Inflammatory macrophage treated with lipopolysaccharide for 1 hour (primary cell): Measurements from ENCODE around the gene SPTBN1.
A peak's percentile ranks its signal among the peaks of the same experiment; 100 is the strongest.

Experiments used
- DNase-seq, 2 donors: peaks; one replicate each; pipeline ENCODE4 v3.0.0-alpha.2; 2020 to 2022

The SPTBN1 gene

DNA sequence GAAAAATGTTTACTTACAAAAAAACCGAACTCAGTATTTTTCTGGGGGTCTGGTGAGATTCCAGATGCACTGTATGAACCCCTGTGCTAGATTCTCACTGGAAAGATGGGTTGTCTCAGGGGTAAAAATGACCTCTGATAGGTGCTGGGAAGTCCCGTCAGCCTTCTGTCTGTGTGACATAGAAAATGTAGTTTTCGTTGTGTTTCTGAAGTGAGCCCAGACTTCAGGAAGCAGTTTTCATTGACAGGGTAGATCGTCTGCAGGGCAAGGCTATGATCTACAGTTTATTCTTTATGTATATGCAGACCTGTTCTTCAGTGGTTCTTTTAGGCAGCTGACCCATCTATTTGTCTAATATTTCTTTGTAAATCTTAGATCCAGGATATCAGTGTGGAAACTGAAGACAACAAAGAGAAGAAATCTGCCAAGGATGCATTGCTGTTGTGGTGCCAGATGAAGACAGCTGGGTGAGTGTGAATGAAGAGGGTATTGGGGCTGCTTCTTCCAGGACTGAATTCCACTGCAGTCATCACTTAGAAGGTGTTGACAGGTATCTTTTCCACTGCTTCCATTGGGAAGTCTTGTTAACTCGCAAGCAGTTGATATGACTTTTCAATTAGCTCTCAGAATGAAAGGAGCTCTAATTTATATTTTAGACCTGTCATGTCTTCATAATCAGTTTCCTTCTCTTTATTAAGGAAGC lies 159.9 kb downstream of the SPTBN1 start:
- no peak for DNase-seq

DNA sequence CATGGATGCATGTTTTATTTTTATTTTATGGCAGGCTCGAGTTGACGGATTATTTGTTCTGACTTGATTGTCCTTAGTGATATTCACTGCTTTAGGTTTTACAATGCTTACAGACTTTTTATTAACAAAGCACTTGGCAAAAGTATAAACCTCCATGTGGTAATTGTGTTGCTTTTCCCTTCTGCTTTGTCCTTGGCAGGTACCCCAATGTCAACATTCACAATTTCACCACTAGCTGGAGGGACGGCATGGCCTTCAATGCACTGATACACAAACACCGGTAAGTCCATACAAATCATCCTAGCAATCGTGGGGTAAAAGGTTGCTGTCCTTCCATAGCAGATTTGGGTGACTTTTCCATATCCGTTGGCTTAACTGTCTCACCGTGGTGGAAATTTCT lies 161.3 kb downstream of the SPTBN1 start:
- DNase-seq: no peak

DNA sequence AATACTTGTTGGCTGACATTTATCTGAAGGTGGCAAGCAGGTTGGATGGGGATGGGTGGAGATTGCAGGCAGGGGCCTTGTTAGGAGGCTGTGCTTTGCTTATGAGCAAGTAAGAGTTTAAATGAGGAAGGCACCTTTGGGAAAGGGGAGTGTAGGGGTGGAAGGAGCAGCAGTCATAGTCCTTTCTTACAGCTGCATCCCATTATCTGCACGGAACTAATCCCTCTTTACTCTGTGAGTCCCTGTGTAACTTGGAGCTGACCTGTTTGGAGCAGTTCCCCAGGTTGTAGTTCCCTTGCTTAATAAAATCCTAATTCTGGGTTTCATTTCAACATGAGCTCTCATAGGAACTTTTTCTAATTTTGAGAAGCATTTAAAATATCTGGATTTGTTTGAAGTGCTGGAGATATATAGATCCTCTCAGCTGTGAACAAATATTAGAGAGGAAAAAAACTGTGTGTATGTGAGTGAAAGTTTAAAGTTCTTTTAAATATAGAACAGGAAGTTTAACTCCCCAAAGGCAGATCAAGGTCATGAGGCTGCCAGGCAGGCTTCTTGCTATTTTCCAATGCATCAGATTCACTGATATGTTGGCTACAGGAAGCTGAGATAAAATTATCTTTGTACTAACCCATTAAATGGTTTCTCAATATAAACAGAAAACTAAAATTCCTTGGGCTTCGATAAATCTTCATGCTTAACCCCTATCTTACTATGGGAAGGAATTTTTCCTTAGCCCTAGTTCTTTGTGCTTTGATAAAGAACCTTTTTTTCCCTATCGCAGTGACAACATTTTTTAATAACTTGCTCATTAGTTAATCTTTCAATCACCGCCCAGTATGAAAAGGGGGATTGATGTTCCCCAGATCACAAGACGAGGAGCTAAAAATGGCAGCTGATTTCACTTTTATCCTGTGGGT lies 162.8 kb downstream of the SPTBN1 start:
- no peak for DNase-seq

DNA sequence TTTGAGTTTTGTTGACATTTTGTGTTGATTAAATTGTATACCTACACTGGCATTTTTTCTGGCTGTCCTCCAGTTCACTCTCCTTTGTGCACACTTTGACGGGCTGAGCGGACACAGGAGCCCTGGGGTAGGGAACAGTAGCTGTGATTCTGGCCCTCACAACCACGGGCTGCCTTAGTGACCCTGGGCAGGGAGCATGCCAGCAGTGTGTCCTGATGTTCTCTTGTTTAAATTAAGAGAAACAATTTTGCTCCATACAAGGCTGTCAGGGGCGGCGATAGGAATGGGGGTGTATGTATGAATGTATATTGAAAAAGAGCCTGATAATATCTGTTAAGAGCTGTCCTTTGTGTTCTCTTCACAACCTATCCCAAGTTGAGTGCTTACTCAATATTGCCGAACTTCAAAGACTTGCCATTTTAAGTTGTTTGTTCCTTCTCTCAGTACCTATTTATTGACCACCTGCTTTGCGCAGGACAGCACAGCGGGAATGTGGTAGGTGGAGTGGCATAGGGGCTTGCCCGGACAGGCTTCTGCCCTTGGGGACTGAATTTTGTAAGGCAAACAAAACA lies 163.6 kb downstream of the SPTBN1 start:
- DNase-seq: no peak

DNA sequence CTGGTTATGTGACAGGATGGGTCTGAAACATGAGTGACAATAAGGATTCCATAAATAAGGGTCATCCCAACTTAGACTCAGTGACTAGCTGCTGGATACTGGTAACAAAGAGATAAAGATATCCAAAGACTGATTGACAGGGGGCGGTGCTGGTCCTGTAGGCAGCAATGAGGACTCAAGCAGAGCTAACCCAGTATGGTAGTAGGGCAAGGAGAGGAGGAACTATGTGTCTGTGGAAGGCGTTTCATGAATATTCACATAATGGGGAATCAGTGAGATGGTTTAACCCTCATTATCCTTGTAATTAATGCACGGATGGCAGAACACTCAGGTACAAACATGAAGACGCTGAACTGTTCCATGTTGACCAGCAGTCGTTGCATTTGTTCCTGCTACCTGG lies 164.8 kb downstream of the SPTBN1 start:
- no peak for DNase-seq

DNA sequence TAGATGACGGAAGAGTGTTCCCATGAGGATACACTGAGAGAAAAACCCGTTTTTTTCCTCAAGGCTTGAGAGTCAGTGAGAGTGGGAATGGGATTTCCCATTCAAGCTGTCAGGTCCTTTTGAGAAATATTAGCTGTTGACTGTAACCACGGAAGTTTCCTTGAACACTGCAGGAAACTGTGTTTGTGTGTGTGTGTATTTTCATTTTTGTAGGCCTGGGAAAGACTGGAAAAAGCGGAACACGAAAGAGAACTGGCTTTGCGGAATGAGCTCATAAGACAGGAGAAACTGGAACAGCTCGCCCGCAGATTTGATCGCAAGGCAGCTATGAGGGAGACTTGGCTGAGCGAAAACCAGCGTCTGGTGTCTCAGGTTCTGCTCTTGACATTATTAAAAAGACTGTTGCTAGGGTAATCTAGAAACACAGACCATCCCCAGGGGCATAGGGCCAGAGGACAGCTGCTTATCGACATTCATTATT lies 168.5 kb downstream of the SPTBN1 start:
- no peak for DNase-seq

DNA sequence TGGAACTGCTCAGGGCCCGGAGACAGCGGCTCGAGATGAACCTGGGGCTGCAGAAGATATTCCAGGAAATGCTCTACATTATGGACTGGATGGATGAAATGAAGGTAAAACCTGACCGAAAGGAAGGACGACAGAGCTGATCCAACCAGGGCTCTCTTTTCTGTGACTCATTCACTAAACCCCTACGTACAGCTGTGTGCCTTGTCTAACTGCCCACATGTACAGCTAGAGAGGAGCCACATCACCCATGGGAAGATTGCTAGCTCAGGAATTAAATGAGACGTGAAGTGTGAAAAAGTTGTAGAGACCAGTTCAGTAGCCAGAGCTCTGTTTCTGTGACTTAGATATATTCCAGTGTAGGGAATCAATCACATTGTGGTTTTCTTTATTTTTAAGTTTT lies 170.0 kb downstream of the SPTBN1 start:
- DNase-seq: no peak

DNA sequence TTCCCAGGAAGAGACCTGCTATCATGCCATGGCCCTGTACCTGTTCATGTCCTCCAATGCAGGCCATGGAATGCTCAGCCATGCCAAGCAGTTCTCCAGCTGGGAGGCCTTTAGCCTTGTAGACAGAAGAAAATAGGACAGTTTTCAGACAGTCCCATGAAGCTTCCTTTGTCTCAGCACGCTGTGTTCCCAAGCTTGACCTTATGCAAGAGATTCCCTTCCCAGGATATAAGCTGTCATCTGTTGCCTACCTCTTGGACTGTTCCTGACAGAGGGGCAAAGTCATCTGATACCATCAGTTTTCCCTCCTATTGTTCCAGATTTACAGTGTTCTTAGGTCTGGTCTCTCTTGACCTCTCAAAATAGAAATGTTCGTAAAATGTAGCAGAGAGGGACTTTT lies 170.8 kb downstream of the SPTBN1 start:
- no peak for DNase-seq

DNA sequence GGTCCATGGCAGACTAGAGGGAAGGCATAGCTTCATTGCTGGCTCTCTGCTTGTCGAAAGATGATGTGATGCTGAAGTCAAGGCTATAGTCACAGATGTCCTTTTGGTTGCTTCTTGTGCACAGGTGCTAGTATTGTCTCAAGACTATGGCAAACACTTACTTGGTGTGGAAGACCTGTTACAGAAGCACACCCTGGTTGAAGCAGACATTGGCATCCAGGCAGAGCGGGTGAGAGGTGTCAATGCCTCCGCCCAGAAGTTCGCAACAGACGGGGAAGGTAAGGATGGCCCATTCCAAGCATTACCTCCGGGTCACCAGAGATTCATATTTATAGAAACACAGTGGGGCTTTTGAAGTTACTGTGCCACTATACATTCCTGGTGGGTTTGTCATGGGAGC lies 171.8 kb downstream of the SPTBN1 start:
- no peak for DNase-seq

DNA sequence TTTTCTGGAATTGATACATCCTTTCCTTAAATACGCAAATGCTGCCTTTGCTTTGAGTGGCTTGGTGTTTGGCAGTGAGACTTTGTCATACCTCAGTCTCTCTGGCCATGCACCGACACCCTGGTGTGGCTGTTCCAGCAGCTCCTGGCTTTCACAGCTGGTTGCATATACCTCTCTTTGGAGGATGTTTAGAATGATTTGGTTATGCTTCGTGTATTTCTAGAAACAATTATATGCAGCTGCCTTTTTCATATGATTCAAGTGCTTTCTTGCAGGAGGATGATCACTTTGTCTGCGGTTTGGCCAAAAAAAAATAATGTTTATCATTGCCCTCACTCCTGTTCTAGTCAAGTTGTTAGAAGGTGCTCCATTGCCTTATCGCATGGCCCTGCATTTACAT lies 172.3 kb downstream of the SPTBN1 start:
- DNase-seq: no peak

DNA sequence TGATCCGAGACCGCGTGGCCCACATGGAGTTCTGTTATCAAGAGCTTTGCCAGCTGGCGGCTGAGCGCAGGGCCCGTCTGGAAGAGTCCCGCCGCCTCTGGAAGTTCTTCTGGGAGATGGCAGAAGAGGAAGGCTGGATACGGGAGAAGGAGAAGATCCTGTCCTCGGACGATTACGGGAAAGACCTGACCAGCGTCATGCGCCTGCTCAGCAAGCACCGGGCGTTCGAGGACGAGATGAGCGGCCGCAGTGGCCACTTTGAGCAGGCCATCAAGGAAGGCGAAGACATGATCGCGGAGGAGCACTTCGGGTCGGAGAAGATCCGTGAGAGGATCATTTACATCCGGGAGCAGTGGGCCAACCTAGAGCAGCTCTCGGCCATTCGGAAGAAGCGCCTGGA lies 172.8 kb downstream of the SPTBN1 start:
- DNase-seq: no peak

DNA sequence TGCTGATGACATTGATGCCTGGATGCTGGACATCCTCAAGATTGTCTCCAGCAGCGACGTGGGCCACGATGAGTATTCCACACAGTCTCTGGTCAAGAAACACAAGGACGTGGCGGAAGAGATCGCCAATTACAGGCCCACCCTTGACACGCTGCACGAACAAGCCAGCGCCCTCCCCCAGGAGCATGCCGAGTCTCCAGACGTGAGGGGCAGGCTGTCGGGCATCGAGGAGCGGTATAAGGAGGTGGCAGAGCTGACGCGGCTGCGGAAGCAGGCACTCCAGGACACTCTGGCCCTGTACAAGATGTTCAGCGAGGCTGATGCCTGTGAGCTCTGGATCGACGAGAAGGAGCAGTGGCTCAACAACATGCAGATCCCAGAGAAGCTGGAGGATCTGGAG lies 173.3 kb downstream of the SPTBN1 start:
- no peak for DNase-seq

DNA sequence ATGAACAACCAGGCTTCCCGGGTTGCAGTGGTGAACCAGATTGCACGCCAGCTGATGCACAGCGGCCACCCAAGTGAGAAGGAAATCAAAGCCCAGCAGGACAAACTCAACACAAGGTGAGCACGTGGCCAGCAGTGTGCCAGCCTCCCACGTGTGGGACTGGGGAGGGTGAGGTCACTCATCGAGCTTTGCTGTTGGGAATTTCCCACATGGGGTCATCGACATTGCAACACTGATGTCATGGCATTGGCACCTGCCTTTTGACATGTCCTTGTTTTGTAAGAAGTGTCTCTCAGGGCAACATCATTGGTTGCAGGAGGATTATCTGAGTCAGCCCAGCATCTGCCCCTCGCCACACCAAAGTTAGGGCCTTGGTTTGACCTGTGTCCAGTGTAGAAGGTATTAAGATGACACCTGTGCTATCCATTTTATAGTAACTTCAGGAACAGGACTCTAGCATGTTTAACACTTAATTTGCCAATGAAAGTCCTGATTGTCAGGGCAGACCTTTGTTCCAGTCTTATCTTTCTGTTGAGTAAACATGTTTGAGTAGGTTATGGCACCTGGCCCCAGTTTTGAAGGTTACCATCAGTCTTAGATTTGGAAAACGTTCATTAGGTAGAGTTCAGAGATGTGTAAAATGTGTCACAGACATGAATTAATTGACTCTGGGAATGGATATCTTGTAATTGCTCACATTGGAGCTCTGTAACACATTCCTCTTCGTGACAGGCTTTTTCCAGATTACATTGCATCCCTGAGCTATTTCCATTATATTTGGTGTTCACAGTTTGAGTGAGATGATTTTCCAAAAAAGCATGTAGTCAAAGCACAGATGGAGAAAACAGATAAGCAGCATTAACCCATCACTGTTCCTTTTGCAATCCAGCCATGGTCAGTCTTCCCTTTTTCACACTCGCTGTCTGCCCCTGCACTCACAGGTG lies 174.1 kb downstream of the SPTBN1 start:
- DNase-seq: peak; percentile 80 to 88

DNA sequence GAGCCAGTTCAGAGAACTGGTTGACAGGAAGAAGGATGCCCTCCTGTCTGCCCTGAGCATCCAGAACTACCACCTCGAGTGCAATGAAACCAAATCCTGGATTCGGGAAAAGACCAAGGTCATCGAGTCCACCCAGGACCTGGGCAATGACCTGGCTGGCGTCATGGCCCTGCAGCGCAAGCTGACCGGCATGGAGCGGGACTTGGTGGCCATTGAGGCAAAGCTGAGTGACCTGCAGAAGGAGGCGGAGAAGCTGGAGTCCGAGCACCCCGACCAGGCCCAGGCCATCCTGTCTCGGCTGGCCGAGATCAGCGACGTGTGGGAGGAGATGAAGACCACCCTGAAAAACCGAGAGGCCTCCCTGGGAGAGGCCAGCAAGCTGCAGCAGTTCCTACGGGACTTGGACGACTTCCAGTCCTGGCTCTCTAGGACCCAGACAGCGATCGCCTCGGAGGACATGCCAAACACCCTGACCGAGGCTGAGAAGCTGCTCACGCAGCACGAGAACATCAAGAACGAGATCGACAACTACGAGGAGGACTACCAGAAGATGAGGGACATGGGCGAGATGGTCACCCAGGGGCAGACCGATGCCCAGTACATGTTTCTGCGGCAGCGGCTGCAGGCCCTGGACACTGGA lies 174.9 kb downstream of the SPTBN1 start:
- DNase-seq: no peak

DNA sequence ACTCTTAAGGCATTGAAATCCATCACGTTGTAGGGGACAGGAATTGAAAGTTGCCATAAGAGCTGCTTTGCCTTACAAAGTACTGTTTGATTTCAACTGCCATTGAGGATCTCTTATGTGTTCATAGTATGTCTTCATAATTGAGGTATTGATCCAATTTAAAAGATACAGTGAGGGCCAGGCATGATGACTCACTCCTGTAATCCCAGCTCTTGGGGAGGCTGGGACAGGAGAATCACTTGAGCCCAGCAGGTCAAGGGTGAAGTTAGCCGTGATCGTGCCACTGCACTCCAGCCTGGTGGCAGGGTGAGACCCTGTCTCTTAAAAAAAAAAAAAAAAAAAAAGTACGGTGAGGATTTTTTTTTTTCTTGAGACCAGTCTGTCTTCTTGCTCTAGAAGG lies 175.6 kb downstream of the SPTBN1 start:
- no peak for DNase-seq

DNA sequence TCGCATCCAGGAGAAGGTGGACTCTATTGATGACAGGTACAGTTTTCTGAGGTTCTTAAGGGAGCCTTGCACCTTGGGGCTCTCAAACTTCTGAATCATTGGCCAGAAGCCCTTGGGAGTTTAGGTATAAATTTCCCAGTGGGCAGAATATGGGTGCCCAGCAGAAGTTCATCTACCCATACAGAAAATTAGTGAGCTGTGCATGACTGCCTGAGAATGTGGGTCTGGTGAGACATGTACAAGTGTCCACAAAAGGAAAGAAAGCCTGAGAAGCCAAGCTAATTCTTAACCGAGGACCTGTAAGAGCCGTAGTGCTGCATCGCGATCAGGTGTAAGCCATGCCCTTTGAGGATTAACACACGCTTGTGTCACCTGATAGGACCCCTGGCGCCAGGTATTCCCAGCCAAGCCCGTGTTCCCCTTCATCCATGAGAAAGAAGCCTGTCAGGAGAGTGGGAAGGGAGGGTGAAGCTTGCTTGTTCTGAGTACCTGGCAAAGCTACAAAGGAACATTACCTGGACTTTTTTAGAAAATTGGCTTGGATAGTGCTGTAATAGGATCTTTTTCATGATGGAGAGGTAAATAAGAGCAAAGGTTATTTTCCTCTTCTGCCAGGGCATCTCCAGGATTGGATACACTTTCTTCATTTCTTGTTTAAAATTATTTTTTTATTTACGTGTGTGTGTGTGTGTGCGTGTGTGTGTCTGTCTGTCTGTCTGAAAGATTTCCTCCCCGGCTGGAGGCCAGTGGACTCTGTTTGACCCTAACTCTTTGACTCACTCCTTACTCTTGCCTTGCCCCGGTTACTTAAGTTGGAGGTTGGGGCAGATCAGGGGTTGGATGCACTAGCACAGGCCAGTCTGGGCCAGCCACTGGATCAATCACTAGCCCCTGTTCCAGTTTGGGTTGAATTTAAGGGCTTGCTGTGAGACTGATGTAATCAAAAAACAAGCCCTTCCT lies 176.9 kb downstream of the SPTBN1 start:
- DNase-seq: no peak

DNA sequence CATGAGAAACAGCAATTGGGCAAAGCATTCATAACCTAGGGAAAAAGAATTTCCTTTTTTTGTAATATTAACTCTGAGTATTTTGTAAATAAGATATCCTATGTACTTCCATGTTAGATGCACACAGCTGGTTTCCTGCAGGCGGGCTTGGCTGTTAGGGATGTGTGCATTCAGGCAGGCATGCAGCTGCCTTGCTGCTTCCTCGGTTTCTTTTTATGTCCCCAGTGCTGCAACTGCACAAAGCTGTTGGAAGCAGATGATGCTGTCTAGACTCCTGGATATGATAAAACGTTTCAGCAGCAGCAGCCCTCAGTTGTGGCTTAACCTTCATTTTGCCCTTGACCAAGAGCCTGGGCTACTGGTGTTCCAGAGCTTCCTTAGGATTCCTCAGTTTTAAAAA lies 177.9 kb downstream of the SPTBN1 start:
- no peak for DNase-seq

DNA sequence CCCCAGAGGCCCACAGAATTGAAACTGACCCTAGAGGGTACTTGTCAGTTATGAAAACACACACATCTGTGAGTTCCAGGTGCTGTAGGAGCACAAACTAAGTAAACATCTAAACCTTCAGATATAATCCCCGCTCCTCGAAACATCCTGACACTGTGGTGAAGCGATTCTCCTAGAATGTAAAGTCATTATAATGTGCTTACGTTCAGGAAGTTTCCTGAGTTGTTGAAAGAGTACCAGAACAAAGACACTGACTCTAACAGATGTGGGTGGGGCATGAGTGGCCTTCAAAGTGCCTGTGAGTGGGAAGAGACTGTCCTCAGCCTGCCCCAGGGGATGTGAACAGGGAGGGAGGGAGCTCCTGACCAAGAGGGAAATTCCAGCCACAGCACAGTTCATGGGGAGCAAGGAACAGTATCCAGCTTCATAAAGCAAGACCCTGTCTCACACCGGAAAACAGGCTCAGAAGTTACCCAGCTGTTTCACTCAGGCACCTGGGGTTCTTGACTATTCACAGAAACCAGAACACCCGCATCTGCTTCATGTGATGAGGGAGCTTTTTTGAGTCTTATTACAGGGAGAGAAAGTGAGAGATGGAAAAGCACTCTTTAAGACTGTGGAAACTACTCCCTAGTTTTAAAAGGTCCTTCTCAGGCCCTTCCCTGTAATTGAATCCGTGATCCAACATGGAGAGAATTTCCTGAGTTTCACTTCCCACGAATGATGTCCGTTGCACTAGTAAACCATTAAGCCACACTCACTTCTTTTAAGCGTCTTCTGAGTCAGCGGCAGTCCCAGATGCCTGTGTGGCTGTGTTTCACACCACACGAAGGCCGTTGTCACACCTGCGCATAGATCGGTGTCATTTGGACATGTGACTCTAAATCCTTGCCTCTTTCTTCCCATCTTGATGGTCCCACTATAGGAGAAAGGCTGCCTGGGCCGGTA lies 178.7 kb downstream of the SPTBN1 start:
- peak; percentile 64 to 90 for DNase-seq

DNA sequence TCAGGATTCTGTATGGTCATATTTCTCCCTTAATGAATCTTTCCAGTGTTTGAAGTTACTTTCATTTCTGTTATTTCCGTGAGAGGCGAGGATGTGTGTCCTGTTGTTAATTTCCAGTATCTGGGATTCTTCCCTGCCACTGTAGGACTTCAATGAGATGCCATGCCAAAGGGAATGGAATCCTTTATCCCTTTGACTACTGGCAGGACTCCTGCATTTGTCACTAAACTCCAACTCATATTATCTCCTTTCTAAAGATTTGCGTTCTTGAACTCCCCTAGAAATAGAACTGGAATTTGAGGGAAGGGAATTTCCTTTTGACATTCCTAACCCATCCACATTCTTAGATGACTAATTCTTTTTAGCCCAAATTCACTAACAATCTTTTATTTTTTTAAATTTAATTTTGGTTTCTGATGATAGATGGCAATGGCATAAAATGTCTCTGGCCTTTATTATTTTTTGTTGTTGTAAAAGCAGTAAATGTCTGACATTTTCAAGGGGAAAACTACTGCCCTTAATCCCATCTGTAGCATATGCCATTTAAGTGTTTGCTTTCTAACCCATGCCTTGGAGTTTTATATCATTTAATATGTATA lies 179.5 kb downstream of the SPTBN1 start:
- no peak for DNase-seq
